Neural cell (in vitro differentiated cells): ENCODE data around the gene SLC23A1.

Experiments
- EP300 ChIP-seq: fragments of 450-650 bp; conservative IDR thresholded peaks from 2 replicates; pipeline ENCODE4 v1.6.1; 2014; ENCODE audit warnings: antibody characterized with exemption, mild to moderate bottlenecking, moderate library complexity; ENCODE audit not compliant: poor library complexity, severe bottlenecking
- EZH2 ChIP-seq: fragments of 200-600, 300-800 bp; shearing (Covaris generic), sonication (generic); IDR thresholded peaks from 2 replicates; pipeline ENCODE4 v1.6.1; 2014; ENCODE audit warnings: antibody characterized with exemption, low read length, borderline replicate concordance, mild to moderate bottlenecking; ENCODE audit not compliant: insufficient read depth, poor library complexity, severe bottlenecking
- MXI1 ChIP-seq: fragments of 450-650 bp; conservative IDR thresholded peaks from 2 replicates; pipeline ENCODE4 v1.6.1; 2014; ENCODE audit warnings: antibody characterized with exemption, mild to moderate bottlenecking; ENCODE audit not compliant: poor library complexity, severe bottlenecking
- POLR2AphosphoS5 ChIP-seq: IDR thresholded peaks from 2 replicates; pipeline ENCODE4 v1.6.1; 2012
- RAD21 ChIP-seq: fragments of 450-650 bp; conservative IDR thresholded peaks from 2 replicates; pipeline ENCODE4 v1.6.1; 2014; ENCODE audit warnings: antibody characterized with exemption, mild to moderate bottlenecking, moderate library complexity
- REST ChIP-seq: IDR thresholded peaks from 2 replicates; pipeline ENCODE4 v1.6.1; 2012; ENCODE audit warnings: borderline replicate concordance
- SMC3 ChIP-seq: fragments of 450-650 bp; conservative IDR thresholded peaks from 2 replicates; pipeline ENCODE4 v1.6.1; 2014; ENCODE audit warnings: antibody characterized with exemption, mild to moderate bottlenecking, moderate library complexity; ENCODE audit not compliant: poor library complexity
- TAF1 ChIP-seq: IDR thresholded peaks from 2 replicates; pipeline ENCODE4 v1.6.1; 2012; ENCODE audit warnings: low read depth
- TF ChIP-seq, protein P1 (sequence below): fragments of 450-650 bp; IDR thresholded peaks from 2 replicates; pipeline ENCODE4 v1.5.1; 2014; ENCODE audit warnings: antibody characterized with exemption, mild to moderate bottlenecking, moderate library complexity; ENCODE audit not compliant: poor library complexity, severe bottlenecking

DNA sequence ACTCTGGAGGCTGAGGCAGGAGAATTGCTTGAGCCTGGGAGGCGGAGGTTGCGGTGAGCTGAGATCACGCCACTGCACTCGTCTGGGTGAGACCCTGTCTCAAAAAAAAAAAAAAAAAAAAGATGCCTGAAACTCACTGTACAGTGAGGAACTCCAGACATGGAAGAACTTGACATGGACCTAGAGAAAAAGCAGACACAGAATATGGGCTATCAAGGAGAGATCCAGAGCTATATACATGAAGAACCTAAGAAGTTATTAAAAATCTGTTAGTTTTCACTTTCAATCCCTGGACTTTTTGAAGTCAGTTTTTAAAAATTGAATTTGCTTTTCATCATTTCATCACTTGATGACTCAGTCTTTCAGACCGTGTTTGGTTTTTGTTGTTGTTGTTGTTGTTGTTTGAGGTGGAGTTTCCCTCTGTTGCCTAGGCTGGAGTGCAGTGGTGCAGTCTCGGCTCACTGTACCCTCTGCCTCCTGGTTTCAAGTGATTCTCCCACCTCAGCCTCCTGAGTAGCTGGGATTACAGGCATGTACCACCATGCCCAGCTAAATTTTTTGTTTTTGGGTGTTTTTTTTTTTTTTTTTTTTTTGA is 21.2 kb downstream of the SLC23A1 start:
- TF ChIP-seq EP300 (no peak), EZH2 (no peak), RAD21 (no peak), POLR2AphosphoS5 (no peak), TAF1 (no peak), REST (no peak), MXI1 (no peak), SMC3 (no peak)
- TF ChIP-seq, protein P1, sequence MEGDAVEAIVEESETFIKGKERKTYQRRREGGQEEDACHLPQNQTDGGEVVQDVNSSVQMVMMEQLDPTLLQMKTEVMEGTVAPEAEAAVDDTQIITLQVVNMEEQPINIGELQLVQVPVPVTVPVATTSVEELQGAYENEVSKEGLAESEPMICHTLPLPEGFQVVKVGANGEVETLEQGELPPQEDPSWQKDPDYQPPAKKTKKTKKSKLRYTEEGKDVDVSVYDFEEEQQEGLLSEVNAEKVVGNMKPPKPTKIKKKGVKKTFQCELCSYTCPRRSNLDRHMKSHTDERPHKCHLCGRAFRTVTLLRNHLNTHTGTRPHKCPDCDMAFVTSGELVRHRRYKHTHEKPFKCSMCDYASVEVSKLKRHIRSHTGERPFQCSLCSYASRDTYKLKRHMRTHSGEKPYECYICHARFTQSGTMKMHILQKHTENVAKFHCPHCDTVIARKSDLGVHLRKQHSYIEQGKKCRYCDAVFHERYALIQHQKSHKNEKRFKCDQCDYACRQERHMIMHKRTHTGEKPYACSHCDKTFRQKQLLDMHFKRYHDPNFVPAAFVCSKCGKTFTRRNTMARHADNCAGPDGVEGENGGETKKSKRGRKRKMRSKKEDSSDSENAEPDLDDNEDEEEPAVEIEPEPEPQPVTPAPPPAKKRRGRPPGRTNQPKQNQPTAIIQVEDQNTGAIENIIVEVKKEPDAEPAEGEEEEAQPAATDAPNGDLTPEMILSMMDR = no peak
